ENCODE measurements around the gene SINHCAF. TPM values are rescaled to one million over a fixed set of nuclear protein-coding genes. Genes with fewer than 3 reads are reported as not detected.
"Not testable (repeated sequence)": the region's sequence is repeated elsewhere in the genome, so short reads cannot be mapped to it uniquely, and the experiment has no call there.

The SINHCAF gene
- total RNA-seq, 4 donors from 2014 or later, result 47.8 to 86.1 (median 66.3) TPM

DNA sequence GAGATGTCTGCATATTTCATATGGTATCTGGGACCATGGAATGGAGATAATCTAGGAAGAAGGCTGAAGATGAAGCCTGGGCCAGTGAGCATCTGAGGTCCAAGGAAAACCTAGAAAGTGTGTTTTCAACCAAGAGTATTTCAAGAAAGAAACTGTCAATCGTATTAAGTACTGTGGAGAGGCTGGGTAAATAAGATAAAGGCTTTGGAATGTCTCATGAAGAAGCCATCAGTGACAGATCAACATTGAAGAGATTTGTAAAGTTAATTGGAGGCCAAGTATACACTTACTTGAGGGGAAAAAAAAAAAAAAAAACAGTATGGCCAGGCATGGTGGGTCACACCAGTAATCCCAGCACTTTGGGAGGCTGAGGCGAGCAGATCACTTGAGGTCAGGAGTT is 48.9 kb downstream of the SINHCAF start:
- Histone ChIP-seq H3K27ac (no peak overlapping the region), H3K9me3 (no peaks in the 10 kb centered on the region), H3K4me3 (no peak overlapping the region), H3K36me3 (peaks cover 10% of the 10 kb centered on the region), H3K4me1 (no peaks in the 10 kb centered on the region), H3K27me3 (no peaks in the 10 kb centered on the region)
- TF ChIP-seq, protein P1, sequence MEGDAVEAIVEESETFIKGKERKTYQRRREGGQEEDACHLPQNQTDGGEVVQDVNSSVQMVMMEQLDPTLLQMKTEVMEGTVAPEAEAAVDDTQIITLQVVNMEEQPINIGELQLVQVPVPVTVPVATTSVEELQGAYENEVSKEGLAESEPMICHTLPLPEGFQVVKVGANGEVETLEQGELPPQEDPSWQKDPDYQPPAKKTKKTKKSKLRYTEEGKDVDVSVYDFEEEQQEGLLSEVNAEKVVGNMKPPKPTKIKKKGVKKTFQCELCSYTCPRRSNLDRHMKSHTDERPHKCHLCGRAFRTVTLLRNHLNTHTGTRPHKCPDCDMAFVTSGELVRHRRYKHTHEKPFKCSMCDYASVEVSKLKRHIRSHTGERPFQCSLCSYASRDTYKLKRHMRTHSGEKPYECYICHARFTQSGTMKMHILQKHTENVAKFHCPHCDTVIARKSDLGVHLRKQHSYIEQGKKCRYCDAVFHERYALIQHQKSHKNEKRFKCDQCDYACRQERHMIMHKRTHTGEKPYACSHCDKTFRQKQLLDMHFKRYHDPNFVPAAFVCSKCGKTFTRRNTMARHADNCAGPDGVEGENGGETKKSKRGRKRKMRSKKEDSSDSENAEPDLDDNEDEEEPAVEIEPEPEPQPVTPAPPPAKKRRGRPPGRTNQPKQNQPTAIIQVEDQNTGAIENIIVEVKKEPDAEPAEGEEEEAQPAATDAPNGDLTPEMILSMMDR (IDR thresholded peaks at IDR 0.05), result no peak
- no peak for TF ChIP-seq POLR2A (IDR thresholded peaks at IDR 0.05)
- TF ChIP-seq EP300 (IDR thresholded peaks at IDR 0.05), result no peak
- TF ChIP-seq POLR2AphosphoS5 (IDR thresholded peaks at IDR 0.05), result no peak
- DNase-seq (ENCODE audit: low spot score in 2 of 2), result no peak
- WGBS, result 91% methylated on average over 2 of the region's 2 CpGs

DNA sequence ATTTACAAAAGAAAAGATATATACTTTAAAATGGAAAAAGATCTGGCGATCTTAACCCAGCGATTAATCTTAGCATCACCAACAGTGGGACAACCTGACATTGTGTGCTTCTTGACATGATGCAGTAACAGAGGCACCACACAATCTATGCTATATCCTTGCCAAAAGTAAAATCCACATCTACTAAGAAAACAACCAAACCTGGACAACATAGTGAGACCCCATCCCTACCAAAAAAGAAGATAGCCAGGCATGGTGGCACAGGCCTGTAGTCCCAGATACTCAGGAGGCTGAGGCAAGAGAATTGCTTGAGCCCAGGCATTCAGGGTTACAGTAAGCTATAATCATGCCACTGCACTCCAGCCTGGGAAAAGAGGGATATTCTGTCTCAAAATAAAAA is 50.5 kb downstream of the SINHCAF start:
- Histone ChIP-seq H3K9me3 (no peaks in the 10 kb centered on the region), H3K4me3 (no peak overlapping the region), H3K27ac (no peak overlapping the region), H3K36me3 (peaks cover 10% of the 10 kb centered on the region), H3K27me3 (no peaks in the 10 kb centered on the region), H3K4me1 (no peaks in the 10 kb centered on the region)
- TF ChIP-seq POLR2A (IDR thresholded peaks at IDR 0.05) (no peak), POLR2AphosphoS5 (IDR thresholded peaks at IDR 0.05) (no peak), EP300 (IDR thresholded peaks at IDR 0.05) (no peak)
- TF ChIP-seq, protein P1 (IDR thresholded peaks at IDR 0.05), result no peak
- DNase-seq (ENCODE audit: low spot score in 2 of 2), result no peak
- 96% methylated on average over 2 of the region's 2 CpGs for WGBS

DNA sequence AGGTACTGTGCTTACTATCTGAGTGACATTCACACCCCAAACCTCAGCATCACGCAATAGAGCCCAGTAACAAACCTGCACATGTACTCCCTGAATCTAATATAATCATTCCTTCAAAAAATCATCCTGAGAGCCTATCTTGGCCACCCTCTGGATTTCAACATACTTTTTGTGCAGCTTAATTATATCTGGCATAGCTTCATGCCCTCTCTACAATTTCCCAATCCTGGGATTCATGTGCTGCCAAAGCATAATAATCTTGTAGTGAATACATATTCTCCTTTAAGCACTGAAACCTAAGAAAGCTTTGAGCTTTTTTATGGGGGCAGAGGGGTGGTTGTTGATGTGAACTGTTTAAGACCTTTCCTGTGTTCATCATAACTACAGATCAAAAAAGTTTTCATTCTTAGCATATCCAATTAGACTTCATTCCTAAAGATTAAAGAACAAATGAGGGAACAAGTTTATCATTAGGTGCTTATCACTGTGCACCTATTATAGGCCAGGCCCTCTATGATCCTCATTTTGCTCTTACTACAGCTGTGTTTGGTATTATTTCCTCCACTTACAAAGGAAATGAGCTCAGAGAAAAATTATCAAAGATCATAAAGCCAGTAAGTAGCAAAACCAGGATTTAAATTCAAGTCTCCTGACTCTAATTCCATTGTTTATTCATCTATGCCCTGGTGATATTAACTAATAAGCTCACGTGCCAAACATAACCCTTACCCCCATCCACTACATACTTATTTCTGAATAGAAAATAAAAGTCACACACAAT is 51.2 kb downstream of the SINHCAF start:
- Histone ChIP-seq H3K9me3 (no peaks in the 10 kb centered on the region), H3K4me1 (no peaks in the 10 kb centered on the region), H3K4me3 (no peak overlapping the region), H3K27me3 (no peaks in the 10 kb centered on the region), H3K27ac (no peak overlapping the region), H3K36me3 (peaks cover 10% of the 10 kb centered on the region)
- 73% methylated on average over 2 of the region's 2 CpGs for WGBS
- no peak for TF ChIP-seq EP300 (IDR thresholded peaks at IDR 0.05)
- TF ChIP-seq, protein P1 (IDR thresholded peaks at IDR 0.05), result no peak
- no peak for DNase-seq (ENCODE audit: low spot score in 2 of 2)

DNA sequence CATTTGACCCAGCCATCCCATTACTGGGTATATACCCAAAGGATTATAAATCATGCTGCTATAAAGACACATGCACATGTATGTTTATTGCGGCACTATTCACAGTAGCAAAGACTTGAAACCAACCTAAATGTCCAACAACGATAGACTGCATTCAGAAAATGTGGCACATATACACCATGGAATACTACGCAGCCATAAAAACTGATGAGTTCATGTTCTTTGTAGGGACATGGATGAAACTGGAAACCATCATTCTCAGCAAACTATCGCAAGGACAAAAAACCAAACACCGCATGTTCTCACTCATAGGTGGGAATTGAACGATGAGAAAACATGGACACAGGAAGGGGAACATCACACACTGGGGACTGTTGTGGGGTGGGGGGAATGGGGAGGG is 52.2 kb downstream of the SINHCAF start:
- not testable (repeated sequence) for H3K27ac ChIP-seq; H3K4me1 ChIP-seq; H3K36me3 ChIP-seq; H3K27me3 ChIP-seq; H3K4me3 ChIP-seq; H3K9me3 ChIP-seq; DNase-seq (ENCODE audit: low spot score in 2 of 2)
- WGBS, result 97% methylated on average over 6 of the region's 6 CpGs

DNA sequence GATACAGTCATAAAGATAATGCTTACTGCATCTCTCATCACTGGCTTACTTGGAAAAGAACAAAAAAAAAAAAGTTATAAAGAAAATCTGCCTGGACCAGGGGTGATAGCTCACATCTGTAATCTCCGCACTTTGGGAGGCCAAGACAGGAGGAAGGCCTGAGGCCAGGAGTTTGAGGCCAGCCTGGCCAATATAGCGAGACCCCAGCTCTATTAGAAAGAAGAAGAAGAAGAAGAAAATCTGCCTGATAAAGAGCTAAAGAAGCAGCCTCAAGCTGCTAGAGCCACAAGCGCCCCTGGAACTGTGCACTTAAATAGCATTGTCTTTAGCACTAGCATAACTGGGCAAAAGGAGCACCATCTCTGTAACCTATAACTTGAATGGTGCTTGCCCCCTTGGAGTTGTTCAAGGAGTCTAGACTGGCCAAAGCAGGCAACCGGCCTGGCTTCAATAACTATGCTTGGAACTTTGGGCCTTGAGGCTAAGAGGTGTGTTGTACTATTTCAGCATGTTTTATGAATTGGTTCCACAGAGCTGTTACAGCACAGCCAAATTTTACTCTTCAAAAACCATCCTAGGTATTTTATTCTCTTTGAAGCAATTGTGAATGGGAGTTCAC is 53.2 kb downstream of the SINHCAF start:
- Histone ChIP-seq H3K4me3 (no peak overlapping the region), H3K9me3 (no peaks in the 10 kb centered on the region), H3K36me3 (peaks cover 6% of the 10 kb centered on the region), H3K4me1 (no peaks in the 10 kb centered on the region), H3K27me3 (no peaks in the 10 kb centered on the region), H3K27ac (no peak overlapping the region)
- WGBS, result 72% methylated on average over 4 of the region's 4 CpGs
- TF ChIP-seq EP300 (IDR thresholded peaks at IDR 0.05), result no peak
- TF ChIP-seq, protein P1 (IDR thresholded peaks at IDR 0.05), result no peak
- TF ChIP-seq POLR2AphosphoS5 (IDR thresholded peaks at IDR 0.05), result no peak
- TF ChIP-seq POLR2A (IDR thresholded peaks at IDR 0.05), result no peak
- DNase-seq (ENCODE audit: low spot score in 2 of 2), result no peak
